ENCODE results near the gene THRB.
A peak's percentile ranks its signal among the peaks of the same experiment; 100 is the strongest.

Gene THRB

GRCh38 chr3:24377218-24377993 lies 117.2 kb downstream of the THRB start:
- no peak for DNase-seq (ENCODE audit: low read depth)

GRCh38 chr3:24375947-24376384 lies 118.7 kb downstream of the THRB start:
- no peak for DNase-seq (ENCODE audit: low read depth)

GRCh38 chr3:24374801-24375200 lies 119.8 kb downstream of the THRB start:
- no peak for DNase-seq (ENCODE audit: low read depth)

- DNase-seq (ENCODE audit: low read depth): no peak
These were observed 121.3 kb downstream of the THRB start for GRCh38 chr3:24373198-24373959.

GRCh38 chr3:24372559-24373197 lies 122.0 kb downstream of the THRB start:
- no peak for DNase-seq (ENCODE audit: low read depth)

GRCh38 chr3:24370352-24371090 lies 124.1 kb downstream of the THRB start:
- DNase-seq (ENCODE audit: low read depth): no peak

- no peak for DNase-seq (ENCODE audit: low read depth)
These were observed 126.0 kb downstream of the THRB start for GRCh38 chr3:24368605-24369004.

GRCh38 chr3:24367664-24368264 lies 126.9 kb downstream of the THRB start:
- no peak for DNase-seq (ENCODE audit: low read depth)

GRCh38 chr3:24367216-24367615 lies 127.4 kb downstream of the THRB start:
- DNase-seq (ENCODE audit: low read depth): no peak

GRCh38 chr3:24365168-24365567 lies 129.5 kb downstream of the THRB start:
- DNase-seq (ENCODE audit: low read depth): peak; percentile 83

- no peak for DNase-seq (ENCODE audit: low read depth)
These were observed 130.3 kb downstream of the THRB start for GRCh38 chr3:24364359-24364758.

GRCh38 chr3:24363242-24363641 lies 131.4 kb downstream of the THRB start:
- DNase-seq (ENCODE audit: low read depth): no peak

- no peak for DNase-seq (ENCODE audit: low read depth)
These were observed 133.0 kb downstream of the THRB start for GRCh38 chr3:24361623-24362022.

- DNase-seq (ENCODE audit: low read depth): no peak
These were observed 133.7 kb downstream of the THRB start for GRCh38 chr3:24360957-24361356.

GRCh38 chr3:24359645-24360462 lies 134.8 kb downstream of the THRB start:
- no peak for DNase-seq (ENCODE audit: low read depth)

GRCh38 chr3:24359102-24359501 lies 135.5 kb downstream of the THRB start:
- DNase-seq (ENCODE audit: low read depth): no peak

GRCh38 chr3:24357635-24358034 lies 137.0 kb downstream of the THRB start:
- DNase-seq (ENCODE audit: low read depth): no peak

- DNase-seq (ENCODE audit: low read depth): no peak
These were observed 138.8 kb downstream of the THRB start for GRCh38 chr3:24355806-24356205.

- no peak for DNase-seq (ENCODE audit: low read depth)
These were observed 140.4 kb downstream of the THRB start for GRCh38 chr3:24354230-24354629.

- no peak for DNase-seq (ENCODE audit: low read depth)
These were observed 141.6 kb downstream of the THRB start for GRCh38 chr3:24352893-24353553.

All from stromal cell of bone marrow (primary cell).